ENCODE results near the gene ARMH2. TPM values are rescaled to one million over a fixed set of nuclear protein-coding genes. Genes with fewer than 3 reads are reported as not detected.

Gene ARMH2
- total RNA-seq, 1 donor from 2014 or later, result not detected

DNA sequence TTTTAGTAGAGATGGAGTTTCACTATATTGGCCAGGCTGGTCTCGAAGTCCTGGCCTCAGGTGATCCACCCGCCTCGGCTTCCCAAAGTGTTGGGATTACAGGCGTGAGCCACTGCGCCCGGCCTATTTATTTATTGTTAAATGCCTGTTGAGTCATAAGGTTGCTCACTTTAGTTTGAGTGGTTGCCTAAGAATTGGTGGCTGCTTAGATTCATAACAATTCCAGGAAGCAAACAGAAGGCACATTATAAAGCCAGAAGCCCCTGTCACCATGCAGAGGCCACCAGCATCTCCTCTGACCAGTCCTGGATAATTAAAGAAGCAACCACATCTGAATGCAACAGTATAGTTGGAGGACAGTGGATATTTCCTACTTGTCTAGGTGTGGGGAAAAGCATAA is 24.0 kb upstream of the ARMH2 start:
- no peak for DNase-seq (ENCODE audit: low spot score)
- intact Hi-C loops (cut with DNase I), result no loop called here

DNA sequence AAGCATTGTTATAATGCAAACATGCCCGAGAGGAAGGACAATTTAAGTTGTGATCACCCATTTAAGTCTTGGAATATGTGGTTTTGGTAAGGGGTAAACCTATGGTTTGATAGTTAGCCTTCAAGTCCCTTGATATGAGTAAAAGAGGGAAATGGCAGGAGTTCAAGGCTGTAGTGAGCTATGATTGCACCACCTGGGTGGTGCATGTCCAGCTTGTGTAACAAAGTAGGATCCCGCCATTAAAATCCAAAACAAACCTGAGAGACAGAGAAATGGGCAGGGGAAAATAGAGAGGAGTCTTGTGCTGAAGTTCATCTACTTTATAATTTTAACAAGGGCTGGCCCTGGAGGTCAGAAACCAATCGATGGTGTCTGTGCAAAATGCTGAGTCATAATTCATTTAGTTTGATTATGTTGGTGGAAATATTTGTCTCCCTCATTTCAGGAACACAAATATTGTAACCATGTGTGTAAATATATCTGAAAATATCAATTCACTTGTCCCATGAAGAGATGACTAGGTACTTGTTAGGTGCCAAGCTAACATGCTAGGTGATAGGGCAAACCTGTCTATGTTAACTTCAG is 23.2 kb upstream of the ARMH2 start:
- intact Hi-C loops (cut with DNase I), result no loop called here
- DNase-seq (ENCODE audit: low spot score), result no peak

DNA sequence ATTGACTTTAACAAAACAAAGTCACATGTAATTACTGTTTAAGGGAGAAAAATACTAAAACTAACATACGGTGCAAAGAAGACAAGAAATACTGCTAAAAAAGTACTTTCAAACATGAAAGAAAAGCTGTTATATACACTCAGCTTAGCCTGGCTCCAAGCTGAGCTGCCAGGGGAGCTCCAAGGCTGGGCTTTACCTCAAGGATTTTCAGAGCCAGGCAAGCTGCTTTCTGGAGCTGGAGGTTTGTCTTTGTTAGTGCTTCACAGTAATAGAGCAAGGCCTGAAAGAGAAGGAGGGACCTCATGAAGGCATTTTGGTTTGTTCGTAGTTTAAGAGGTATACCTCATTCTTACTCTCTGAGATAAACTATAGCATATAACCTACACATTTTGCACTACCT is 19.6 kb upstream of the ARMH2 start:
- intact Hi-C loops (cut with DNase I), result no loop called here
- DNase-seq (ENCODE audit: low spot score), result no peak

DNA sequence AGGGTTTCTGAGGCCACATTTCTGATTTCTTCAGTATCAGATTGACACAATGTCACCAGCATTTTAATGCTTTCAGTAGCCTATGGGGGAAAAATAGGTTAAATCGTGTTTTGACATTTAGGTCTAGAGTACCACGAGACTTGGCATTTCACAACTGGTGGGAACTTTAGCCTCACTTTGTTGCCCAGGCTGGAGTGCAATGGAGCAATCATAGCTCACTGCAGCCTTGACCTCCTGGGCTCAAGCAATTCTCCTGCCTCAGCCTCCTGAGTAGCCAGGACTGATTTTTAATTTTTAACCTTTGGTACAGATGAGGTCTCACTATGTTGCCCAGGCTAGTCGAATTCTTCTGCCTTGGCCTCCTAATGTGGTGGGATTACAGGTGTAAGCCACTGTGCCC is 11.0 kb upstream of the ARMH2 start:
- intact Hi-C loops (cut with DNase I), result no loop called here
- DNase-seq (ENCODE audit: low spot score), result no peak

DNA sequence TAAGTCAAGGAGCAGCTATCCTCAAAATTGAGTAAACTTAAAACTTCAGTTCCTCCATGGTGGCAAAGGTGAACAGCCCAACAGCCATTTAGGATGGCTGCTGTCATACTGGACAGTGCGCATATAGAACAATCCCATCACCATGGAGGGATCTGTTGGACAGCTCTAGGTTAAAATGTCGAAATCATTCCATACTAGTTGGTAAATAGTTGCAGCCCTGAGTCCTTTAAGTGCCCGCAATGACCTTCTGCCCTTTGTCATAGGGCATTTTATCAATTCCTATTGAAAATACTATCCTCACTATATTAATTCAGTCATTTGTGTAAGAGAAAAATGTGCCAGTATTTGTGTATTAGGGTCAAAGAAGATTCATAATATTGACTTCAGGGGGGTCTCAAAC is 8.9 kb upstream of the ARMH2 start:
- DNase-seq (ENCODE audit: low spot score), result no peak
- intact Hi-C loops (cut with DNase I), result no loop called here

DNA sequence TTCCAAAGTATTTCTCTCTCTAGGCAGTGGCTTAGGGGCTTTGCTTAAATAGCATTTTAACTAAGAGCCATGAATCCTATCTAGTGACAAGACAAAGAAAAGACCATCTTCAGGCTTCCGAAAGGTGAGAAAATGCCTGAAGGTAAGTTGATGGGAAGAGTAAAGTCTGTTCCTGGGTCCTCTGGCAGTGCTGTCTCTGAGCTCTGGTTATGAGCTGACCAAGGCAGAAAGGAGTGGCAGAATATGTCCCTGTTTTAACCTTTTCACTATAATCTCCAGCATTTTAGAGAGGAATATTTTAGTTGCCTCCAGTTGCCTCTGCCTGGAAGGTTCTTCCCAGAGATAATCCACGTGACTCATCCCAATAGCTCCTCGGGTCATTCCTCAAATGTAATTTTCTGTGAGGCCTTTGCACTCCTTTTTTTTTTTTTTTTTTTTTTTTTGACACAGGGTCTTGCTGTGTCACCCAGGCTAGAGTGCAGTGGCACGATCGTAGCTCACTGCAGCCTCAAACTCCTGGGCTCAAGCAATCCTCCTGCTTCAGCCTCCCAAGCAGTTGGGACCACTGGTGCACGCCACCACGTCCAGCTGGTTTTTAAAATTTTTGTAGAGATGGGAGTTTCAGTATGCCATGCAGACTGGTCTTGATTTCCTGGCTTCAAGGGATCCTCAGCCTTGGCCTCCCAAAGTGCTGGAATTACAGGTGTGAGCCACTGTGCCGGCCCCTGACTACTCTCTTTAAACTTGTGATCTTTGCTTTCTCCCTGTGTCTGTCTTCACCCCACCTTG is 3.7 kb upstream of the ARMH2 start:
- intact Hi-C loops (cut with DNase I), result no loop called here
- DNase-seq (ENCODE audit: low spot score), result no peak

DNA sequence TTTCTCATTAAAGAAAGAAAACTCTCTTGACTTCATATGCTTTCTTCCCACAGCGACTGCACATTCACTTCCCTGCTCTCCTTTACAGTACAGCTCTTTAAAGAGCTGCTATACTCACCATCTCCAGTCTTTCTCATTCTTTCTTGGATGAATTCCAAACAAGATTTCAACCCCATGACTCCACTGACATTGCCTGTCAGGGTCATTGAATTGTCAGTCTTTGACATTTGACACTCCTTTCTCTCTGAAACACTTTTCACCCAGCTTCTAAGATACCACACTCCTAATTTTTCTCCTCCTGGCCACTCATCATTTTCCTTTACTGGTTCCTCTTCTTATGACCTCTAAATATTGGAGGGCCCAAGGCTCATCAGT is 811 bp upstream of the ARMH2 start:
- DNase-seq (ENCODE audit: low spot score), result no peak
- intact Hi-C loops (cut with DNase I), result no loop called here

DNA sequence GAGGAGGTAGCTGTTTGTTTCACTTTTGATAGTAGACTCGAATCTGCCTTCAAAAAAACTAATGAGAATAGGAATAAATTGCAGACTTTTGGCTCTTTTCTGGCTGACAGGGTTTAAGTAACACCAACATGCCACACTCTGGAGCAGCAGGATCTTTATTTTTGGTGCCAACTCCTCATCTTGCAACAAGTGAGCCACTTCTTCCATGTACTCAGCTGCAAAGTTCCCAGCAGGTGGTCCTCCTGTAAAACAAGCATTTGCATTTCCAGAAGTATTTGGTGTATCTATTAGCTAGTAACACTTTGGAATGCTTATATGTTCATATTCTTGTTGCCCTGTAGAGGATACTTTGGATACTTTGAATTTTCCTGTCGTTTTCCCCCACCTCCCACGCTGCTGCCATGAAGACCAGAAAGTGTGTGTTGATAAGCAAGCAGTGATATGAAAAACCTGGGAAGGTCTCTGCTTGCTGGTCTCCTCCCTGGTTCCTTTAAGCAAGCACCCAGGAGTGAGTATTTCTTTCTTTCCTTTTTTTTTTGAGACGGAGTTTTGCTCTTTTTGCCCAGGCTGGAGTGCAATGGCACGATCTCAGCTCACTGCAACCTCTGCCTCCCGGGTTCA is 1.0 kb downstream of the ARMH2 start:
- intact Hi-C loops (cut with DNase I), result no loop called here
- no peak for DNase-seq (ENCODE audit: low spot score)

DNA sequence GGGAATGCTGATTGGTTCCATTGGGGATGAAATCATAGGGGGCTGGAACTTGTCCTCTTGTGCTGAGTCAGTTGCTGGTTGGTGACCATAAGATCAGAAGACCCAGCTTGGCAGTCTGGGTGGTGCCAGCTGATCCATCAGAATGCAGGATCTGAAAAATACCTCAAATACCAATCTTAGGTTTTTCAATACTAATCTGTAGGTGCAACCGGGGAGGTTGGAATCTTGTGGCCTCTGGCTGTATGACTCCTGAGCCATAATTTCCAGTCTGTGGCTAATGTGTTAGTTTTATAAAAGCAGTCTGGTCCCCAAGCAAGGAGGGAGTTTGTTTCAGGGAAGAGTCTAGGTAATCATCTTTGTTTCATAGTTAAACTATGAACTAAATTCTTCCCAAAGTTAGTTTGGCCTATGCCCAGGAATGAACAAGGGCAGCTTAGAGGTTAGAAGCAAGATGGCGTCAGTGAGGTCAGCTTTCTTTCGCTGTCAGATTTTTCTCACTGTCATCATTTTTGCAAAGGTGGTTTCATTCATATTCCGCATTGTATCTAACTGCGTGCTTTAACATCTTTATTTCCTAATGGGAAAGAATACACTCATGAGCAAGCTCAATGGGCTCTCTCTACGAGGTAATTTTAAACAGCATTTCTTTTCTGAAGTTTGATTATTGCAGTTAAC is 2.0 kb downstream of the ARMH2 start:
- no peak for DNase-seq (ENCODE audit: low spot score)
- intact Hi-C loops (cut with DNase I), result no loop called here

DNA sequence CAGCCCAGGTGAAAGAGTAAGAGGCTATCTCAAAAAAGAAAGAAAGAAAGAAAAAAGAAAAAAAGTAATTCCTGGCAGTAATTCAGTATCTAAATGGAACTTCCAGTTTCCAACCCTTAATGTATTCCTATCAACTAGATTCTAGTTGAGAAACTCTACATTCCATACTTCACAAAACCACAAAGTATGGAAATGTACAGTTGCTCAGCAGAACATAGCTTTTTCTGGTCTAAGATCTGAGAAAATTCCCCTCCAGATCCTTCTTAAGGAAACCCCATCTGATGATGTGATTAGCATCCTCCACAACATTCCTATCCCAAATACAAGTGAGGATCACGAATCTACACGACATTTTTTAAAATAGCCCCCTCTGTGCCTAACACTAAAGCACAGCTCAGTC is 3.6 kb downstream of the ARMH2 start:
- intact Hi-C loops (cut with DNase I), result no loop called here
- no peak for DNase-seq (ENCODE audit: low spot score)

DNA sequence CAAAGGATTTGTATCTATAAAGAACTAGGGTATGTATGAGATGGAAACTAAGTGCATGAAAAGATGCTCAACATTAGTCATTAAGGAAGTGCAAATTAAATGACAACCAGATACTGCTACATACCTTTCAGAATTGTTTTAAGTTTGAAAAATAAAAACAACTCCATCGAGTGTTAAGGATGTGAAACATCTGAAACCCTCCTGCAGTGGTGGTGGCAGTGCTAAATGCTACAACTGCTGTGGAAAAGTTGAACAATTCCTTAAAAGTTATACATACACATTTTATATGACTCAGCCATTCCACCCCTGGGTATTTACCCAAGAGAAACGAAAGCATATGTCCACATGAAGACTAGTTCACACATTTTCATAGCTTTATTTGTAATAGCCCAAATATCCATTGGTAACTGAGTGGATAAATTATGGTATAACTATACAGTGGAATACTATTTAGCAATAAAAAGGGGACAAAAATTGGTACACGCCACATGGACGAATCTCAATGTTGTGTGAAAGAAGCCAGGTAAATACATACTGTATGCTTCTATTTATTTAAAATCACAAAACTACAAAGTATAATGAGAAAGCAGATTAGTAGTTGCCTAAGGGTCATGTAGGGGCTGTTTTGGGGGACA is 10.6 kb downstream of the ARMH2 start:
- intact Hi-C loops (cut with DNase I), result no loop called here
- no peak for DNase-seq (ENCODE audit: low spot score)

DNA sequence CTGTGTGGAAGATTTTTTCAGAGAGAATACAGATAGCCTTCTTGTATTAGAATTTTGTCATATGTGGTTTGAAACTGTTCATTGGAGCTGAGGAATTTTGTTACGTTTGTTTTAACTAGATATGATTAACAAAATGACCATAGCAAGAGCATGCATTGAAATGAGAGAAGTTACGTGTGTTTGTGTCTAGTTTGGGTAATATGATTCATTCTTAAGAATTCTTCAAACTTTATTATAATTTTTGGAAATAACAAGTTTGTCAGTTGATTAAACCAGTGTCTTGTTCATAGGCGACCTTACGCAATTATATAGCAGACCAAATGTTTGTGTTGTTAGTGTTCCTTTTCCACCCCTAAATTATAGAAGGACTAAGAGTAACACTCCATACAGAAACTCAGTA is 18.5 kb downstream of the ARMH2 start:
- no peak for DNase-seq (ENCODE audit: low spot score)
- intact Hi-C loops (cut with DNase I), result no loop called here

DNA sequence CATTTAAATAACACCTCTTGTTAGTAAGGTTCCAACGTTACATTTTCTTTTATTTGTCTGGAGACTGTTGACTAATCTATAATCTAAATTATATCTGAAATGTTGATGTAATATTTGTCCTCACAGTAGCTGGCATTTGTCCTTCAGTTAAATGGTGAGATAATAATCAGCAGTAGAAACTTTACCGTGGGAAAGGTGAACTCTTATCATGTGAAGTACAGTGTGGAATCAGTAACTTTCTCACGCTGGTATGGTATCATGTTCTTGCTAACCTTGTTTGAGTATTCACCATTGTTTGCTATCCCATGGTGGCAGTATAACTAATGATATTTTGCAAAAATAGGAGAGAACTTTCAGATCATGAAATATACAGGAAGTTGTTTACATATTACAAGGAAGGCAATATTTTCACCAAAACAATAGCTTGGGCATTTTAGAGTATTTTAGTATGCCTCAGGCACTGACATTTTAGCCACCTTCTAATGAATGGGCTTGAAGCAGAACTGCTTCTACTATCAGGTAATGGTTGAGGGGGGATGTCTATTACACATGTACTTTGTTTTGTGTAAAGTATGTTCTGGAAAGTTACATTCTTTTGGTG is 19.2 kb downstream of the ARMH2 start:
- intact Hi-C loops (cut with DNase I), result no loop called here
- DNase-seq (ENCODE audit: low spot score), result no peak

DNA sequence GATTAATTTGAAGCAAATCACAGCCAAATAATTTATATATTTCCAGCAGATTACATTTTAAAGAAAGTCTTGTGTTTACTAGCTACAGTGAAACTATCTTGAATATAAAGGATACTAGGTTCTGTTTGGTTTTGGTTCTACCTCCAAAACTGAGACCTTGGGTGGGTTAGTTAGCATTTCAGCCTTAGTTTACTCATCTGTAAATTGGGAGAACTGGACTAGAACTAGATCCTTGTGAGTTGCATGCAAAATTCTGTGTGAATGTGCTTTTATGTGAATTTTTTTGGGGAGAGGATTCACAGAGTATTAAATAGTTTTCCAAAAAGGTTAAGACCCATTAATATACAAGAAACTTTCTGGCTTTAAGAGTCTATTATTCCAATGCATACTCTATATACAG is 19.8 kb downstream of the ARMH2 start:
- no peak for DNase-seq (ENCODE audit: low spot score)
- intact Hi-C loops (cut with DNase I), result no loop called here

DNA sequence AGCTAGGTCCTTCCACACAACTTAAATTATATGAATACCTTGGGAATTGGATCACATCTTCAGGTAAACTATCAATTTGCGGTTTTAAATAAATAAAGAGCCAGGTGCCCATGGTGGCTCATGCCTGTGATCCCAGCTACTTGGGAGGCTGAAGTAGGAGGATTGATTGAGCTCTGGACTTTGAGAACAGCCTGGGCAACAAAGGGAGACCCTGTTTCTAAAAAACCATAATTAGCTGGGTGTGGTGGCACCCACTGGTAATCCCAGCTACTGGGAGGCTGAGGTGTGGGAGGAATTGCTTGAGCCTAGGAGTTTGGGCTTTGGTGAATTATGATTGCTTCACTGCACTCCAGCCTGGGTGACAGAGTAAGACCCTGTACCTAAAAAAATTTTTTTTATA is 20.6 kb downstream of the ARMH2 start:
- no peak for DNase-seq (ENCODE audit: low spot score)
- intact Hi-C loops (cut with DNase I), result no loop called here

DNA sequence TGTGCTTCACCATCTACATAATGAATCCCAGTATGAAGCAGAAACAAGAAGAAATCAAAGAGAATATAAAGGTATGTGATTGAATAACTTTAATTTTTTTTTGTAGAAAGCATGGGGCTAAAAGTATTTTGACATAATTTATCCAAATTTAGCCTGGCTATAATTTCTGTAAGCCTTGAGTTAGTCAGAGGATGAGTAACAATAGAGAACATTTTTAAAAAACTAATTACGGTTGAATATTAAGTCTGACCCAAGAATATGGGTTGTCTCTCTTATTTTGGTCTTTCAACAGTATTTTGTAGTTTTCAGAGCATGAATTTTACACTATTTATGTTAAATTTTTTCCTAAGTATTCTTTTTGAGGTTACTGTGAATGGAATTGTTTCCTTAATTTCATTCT is 21.5 kb downstream of the ARMH2 start:
- DNase-seq (ENCODE audit: low spot score), result no peak
- intact Hi-C loops (cut with DNase I), result no loop called here

DNA sequence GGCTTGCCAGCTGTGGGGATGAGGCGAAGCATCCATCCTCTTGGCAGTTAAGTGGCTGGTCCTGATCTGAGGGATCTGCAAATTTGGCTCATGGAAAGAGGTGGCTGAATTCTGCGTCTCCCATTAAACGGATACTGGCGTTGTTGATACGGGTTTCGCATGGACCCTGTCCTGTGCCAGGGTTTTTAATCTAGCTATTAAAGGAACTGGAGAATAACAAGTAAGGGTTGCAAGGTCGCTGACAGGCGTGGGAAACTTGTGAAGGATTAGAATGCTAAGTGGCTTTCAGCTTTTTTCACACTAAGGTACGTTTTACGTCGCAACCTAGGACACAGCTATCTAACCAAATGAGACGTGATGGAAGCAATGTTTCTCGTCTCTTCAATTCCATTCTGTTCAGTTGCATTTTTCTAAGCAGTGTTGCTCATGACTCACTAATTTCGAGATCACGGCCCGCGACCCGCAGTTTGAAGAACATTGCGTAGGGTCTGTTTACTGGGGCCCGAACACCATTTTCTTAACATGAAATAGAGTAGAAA is 23.1 kb downstream of the ARMH2 start:
- intact Hi-C loops (cut with DNase I), result loop anchor here (2.0 kb wide), 1 partner anchor 55 kb away; no protein-coding TSS in a partner anchor
- DNase-seq (ENCODE audit: low spot score), result no peak

DNA sequence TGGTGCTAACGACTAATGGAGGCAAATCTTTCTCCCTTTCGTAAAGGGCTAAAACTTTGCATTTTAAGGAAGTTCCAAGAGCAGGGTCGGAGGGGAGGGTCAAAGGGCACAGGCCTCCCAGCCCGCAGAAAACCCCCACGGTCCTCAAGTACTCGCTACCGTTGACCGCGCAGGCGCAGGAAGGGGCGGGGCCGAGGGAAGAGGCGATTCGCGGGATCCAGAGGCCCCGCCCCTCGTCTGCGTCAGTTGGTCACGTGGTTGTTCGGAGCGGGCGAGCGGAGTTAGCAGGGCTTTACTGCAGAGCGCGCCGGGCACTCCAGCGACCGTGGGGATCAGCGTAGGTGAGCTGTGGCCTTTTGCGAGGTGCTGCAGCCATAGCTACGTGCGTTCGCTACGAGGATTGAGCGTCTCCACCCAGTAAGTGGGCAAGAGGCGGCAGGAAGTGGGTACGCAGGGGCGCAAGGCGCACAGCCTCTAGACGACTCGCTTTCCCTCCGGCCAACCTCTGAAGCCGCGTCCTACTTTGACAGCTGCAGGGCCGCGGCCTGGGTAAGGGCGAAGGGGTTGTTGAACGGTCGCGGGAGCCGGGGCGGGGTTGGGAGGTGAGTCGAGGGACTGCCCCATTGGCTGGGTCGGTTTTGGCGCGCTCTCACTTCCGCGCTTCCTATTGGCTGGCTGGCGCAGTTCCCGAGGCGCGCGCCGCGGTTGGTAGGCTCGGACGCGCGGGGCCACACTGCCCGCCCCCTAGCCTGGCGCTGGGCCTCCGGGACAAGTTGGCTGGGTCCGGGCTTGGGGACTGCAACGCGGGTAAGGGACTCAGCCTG is 23.8 kb downstream of the ARMH2 start, which contains the start of gene GMNN:
Gene GMNN, plus strand, starts transcription at position 242 of the 824 bp plus-strand sequence. CDS start 2,310 bp downstream, outside the sequence.
- peak; percentile 99 for DNase-seq (ENCODE audit: low spot score)
- intact Hi-C loops (cut with DNase I), result loop anchor here (2.0 kb wide), 1 partner anchor 54 kb away; no protein-coding TSS in a partner anchor

Measured in cardiac septum (tissue), 1 donor.